GM19455 (cell line): ENCODE data around the gene PIGU.
A peak's percentile ranks its signal among the peaks of the same experiment; 100 is the strongest.

ENCODE experiments used
- ATAC-seq: cut with Tn5 transposase; IDR thresholded peaks from one replicate; pipeline ENCODE4 v1.9.1; 2021; ENCODE audit not compliant: unreplicated experiment

The PIGU gene

DNA sequence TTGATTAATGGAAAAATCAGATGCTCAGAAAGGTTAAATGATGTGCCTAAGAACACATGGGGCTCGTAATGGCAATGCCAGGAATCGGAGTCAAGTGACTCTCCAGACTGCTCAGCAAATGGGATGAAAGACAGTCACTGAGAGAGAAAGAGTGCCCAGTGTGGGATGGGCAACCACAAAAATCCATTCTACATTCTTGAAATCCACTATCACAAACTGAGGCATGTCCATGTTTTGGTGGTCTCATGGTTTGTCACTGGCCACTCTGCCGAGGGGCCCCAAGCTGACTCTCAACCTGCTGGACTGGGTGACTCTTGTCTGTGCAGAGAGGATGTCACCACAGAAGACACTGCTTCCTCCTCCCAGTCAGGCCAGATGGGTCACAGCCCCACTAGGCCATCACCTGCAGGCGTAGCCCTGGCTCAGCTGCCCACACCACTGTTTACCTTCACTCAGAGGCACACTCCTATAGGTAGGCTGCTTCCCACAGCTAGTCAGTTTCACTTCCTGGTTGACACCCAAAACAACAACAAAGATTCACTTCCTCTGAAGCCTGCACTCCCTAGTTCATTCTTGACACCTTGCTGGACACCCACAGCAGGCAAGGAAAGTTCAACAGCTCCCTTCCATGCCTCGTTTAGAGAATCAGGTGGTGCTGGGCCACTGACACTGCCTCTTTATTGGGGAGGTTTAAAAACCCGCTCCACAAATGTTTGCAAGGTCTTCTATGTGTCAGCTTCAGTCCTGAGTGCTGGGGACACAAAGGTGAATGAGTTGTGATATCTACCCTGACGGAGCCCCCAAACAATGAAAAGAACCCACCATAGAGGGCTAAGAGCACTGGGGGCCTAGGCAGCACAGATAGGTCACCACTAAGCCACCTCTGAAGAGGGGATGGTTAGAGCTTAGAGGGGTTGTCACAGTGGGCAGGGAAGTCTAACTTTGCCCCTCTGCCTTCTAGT is 96.6 kb downstream of the PIGU start:
- ATAC-seq = peak; percentile 59

DNA sequence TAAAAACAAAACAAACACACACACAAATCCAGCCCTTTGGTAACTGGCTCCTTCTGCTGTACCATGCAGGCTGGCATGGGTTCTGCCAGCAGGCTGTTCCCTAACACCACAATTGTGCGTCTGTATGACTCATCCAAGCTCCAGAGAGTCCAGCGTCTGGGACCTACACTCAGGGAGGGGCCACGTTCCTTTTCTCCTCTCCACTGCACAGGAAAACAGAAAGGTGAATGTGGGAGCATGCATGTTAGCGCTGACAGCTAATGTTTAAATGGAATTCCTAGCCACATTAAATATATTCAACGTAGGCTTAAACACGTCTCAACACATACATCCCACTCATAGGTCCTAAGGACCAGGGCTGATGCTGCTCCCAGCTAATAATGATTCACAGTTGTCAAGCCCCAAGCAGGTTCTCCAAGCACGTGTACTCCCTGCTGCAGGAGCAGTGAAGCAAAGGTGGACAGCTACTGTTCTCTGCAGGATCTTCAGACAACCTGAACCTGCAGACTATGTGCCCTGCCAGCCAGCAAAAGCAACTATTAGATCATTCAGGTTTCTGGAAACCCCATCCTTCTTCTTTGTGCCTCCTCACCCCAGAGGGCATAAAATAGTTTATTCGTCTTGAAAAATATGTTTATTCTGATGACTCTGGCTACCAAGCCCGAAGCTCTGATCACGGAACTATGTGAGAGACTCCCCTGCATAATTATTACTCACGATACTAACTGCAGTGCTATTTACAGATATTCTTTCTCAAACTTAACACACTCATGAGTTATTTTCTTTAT is 97.5 kb downstream of the PIGU start:
- no peak for ATAC-seq

DNA sequence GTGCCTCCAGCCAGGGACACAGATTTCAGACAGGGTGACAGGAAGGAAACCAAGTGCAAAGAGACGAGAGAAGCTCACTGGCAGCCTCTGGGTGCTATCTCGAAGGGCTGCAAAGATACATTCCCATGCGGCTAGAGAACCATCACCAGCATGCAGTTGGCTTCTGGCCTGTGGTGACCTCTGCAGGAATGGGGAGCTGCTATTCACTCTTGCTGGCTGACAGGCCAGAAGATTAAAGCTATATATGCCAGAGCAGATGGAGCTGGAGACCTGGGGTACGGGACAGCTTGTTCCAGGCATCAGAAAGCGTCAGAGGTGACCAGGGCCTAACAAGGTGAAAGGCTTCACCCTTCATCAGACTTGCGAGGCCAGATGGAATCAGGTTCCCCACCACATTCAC is 98.4 kb downstream of the PIGU start:
- no peak for ATAC-seq

DNA sequence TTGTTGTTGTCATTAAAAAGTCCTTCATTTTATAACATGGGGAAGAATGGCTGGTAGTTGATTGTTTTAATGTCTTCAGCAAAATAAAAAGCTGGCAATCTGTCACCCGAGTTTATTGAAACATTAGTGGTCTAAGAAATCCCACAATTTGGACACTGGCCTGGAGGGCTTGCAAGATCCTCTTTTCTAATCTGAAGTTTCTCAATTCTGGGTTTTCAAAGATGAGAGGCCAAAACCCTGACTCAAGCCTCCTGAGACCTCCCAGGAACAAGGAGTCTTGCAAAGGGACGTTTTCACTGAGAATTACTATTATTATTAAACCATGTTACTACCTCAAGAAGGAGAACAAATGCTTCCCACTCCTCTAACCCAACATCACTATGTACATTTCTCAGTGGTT is 98.9 kb downstream of the PIGU start:
- no peak for ATAC-seq

DNA sequence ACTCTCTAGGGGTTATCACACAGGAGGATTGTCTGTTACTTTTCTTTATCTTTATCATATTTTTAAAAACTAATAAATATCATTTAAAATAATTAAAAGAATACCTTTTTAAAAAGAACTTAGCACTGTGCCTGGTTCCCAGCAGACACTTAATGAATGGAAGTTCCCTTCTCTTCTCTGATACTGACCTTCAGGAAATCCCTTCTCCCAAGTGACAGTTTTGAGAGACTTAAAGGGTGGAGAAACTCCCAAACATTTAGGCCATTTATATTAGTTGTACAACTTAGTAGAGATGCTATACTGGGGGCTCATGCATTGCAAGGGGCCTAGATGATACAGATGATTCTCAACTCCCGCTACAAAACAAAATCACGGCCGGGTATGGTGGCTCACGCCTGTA is 99.8 kb downstream of the PIGU start:
- ATAC-seq = no peak

DNA sequence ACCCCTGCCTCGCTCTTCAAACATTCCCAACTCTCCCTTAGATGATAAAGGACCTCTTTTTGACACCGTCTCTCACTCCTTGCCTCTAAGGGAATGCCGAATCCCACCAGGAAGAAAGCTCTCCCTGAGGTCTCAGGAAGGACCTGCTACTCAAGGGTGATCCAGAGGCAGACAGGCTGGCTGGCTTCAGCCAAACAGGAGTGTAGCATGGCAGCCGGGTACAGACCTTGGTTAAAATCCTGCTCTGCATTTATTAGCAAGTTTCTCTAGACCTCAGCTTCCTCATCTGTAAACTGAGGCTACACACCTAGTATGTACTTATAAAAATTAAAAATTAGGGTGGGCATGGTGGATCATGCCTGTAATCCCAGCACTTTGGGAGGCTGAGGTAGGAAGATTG is 101.1 kb downstream of the PIGU start:
- no peak for ATAC-seq

DNA sequence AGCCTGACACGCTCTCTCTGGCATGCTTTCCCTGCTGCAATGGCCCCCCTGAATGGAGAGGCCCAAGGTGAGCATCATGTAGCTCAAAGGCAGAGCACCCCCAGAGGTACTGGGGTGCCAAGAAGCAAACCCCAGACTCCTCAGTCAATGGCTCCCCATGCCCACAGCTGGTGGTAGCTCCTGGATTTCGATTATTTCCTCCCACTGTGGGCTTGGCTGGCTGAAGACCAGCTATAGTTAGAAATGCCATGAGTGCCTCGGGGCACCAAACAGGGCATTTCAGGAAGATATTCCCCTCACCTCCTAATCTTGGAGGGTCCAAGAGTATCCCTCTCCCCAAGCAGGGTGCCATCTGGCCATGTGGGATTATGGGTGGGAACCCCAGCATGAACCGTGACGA is 101.6 kb downstream of the PIGU start:
- no peak for ATAC-seq

DNA sequence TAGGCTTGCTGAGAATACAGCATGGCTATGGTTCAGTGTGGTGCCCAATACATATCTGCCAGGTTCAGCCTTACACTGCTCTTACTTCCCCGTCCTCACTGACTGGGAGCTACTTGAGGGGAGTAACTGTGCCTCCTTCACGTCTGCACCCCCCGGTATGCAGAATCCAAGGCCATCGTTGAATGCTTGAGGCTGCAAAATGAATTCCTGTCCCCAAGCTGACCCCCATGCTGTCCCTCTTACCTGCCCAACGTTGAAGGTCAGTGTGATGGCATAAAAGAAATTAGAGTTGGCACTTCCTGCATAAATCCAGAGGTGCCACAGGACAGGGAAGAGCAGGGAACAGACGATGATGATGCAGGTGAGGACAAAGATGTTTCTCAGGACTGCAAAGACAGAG is 102.0 kb downstream of the PIGU start:
- ATAC-seq = no peak

DNA sequence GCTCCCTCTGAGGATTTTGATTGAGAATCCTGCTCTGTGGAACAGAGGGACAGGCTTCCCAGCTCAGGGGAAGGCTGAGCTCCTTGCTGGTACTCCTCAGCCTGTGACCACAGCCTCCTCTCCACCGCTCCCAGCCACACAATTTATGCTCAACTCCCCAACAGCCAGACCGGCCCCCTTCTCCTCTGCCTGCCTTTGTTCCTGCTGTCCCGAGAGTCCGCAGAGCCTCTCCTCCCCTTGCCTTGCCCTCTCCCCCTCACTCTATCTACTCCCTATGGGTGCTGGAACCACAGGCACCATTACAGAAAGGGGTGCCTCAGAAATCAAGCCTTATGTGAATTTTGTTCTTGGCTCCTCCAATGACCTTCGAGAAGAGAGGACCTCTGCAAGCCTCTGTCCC is 102.5 kb downstream of the PIGU start:
- ATAC-seq = no peak

DNA sequence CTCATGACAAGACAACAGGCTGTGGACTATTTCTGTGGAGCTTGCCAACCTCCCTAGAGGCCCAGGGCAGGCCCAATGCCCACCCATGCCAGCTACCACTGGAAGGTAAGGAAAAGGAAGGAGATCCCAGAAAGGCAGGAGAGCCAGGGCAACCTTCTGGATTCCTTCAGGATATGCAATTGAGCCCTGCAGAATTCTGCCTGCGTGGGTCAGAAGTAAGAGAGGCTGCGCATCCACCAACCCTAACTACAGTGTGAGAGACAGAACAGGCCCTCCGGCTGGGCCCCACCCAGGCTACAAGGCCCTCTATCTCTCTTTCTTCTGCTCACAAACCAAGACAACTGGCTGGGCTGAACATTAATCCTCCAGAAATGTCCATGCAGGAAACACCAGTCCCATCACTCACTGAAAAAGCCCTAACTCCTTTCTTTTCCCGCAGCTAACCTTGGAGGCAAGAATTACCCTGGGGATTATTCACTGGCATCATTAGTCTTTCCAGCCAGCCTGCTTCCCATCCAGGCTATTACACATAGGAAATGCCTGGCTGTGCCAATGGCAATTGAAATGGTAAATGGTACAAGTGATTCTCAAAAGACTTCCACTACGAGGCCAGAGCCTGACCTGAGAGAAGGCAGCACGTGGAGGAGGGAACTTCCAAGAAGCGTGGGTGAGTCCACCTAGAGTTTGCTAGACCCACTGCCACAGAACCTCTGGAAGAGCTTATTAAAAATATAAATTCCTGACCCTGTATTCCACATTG is 103.2 kb downstream of the PIGU start:
- no peak for ATAC-seq

DNA sequence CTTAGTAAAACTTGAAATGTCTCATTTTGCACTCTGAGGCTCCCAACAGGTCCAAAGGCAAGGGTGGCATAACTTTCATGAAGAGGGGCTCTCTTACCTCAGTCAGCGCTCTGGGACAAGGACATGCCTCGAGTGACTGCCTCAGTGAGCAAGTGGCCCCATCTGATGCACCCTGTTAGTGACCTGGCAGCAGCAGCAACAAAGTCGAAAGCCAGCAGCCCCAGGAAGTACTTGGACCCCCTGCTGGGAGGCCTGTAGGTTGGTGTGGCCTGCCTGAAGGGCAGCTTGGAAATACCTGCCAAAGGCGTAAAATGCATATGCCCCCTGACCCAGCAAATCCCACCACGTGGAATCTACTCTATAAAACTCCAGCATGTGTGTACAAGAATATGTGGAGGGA is 105.1 kb downstream of the PIGU start:
- no peak for ATAC-seq

DNA sequence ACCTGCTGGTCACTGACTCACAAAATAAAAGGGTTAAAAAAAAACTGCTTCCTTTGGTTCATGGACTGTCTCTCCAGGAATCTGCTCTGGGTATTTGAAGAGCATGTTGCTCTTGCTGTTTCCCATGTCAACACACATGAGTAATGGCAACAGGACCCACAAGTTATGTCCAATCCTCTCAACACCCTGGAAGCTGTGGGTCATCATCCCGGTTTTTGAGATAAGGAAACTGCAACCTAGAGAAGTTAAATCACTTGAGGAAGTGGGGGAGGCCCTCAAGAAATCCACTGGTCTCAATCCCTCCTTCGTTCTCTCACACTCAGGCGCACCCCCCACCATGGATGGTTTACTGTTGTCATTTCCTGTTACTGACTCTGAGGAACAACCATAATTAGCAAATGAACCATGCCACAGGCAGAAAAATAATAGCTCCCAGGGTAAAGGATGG is 106.0 kb downstream of the PIGU start:
- ATAC-seq = no peak

DNA sequence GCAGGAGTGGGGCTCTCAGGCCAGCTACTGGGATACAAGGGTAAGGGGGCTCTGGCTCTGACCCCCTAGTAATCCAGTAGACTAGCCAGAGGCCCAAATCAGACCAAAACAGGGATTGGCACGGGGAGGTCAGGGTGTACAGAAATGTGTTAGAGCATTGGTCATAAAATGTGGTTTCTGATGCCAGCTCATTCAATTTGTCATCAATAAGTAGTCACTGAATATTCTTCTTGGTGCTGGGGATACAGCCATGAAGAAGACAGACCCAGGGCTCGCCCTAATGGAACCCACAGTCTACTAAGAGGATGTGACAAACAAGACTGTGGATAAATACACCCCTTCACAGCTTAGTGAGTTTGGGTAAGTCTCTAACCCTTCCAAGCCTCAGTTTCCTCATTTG is 107.3 kb downstream of the PIGU start:
- no peak for ATAC-seq

DNA sequence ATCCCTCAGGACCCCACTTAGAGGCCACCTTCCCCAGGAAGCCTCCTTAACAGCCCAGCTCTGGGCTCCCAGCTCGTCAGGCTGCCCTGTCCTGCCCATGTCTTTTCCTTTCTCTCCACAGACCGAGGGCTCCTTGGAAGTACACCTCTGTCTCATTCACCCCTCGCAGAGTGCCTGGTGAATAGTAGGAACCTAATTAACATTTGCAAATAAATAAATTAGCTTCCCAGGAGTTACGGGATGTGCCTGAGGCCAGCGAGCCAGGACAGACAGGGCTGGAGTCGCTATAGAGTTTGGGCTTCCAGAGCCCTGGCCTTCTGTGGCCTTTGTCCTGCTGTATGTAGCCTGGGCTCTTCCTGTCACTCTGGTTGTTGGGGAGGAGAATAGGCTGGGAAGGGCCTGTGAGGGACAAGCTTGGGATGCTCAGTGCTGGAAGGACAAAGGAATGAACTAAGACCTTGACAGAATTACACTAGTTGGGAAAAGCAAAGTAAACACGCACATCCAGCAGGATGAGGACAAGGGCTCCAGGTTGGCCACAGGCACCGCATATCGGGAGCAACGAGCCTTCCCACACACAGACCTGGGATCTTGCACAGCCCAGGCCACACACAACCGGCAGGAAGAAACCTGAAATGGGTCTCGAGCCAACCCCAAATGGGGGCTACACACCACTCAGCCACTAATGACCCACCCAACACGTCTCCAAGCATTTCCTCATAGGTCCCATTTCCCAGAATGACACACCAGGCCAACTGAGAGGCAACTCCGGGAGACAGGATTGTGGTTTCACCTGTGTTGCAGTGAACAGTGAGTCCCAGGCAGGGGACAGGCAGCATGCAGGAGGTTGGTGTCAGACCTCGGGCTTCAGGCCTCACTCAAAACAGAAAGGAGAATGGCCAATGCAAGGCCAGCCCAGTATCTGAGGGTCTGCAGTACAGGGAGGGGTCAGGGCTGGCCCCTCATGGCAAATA is 108.7 kb downstream of the PIGU start:
- ATAC-seq = no peak

DNA sequence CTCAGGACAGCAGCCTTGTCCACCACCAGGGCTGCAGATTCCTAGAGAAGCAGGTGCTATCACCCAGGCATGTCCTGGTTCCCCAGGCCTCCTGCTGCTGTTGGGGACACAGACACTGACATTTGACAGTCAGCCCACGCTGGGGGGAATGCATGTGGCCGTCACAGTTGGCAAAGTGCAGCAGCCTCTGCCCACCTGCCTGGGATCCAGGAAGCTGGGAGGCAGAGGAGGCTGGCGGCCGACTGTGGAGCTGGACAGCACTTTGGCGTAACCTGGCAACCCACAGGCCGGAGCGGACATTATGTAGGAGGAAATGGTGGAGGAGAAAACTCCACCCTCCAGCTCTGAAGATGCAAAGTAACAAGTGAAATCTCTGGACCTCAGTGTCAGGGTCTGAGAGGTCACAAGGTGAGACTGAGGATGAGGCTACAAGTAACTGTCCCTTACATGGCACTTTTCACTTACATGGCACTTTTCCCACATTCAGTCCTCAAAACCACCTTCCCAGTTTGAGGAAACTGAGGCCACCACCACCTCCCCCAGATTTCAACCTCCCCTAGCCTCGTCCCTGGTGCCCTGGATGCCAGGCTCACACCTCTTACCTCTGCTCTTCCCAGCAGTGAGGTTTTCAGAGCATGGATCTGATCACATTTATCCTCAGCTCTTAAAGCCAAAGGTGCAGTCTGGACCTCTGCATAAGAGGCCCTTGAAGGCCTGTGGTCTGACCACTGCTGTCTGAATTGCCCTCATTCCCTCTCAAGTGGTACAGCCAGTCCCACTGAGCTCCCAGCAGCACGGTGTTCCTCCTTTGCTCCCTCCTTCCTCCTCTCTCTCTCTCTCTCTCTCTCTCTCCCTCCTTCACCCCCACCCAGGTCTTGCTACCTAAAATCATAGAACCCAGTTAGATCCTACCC is 109.7 kb downstream of the PIGU start:
- no peak for ATAC-seq

DNA sequence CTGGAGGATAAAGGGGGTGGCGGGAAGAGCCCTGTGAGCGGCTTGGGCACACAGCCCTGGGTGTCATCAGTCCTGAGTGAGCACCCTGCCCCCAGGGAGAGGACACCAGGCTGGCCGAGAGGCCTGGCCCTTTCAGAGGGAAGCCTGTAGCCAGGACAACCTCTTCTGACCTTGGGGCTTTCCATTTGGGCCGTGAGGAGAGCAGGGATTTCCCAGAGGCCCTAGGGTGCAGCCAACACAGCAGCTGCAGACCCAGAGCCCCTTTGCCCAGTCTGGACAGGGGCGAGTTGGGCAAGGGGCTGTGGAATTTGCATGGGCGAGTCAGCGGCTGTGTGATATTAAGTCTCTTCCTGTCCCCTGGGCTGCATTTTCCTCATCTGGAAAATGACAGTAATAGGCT is 112.1 kb downstream of the PIGU start:
- ATAC-seq = no peak

DNA sequence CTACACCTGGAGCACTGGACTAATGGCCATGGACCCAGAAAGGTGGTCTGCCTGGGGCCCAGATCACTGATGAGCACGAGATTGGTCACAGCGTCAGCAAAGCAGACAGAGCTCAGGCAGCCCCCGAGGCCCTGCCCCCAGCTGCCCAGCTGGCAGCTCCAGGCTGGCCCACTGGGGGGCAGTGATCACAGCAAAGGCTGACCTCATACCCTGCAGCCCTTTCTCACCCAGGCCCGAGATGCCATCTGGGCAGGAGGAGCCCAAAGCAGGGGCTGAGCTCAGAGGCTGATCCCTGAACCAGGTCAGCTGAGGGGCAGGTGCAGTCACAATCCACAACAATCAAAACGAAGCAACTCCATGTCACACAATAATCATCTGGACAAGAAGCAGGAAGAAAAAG is 114.3 kb downstream of the PIGU start:
- no peak for ATAC-seq

DNA sequence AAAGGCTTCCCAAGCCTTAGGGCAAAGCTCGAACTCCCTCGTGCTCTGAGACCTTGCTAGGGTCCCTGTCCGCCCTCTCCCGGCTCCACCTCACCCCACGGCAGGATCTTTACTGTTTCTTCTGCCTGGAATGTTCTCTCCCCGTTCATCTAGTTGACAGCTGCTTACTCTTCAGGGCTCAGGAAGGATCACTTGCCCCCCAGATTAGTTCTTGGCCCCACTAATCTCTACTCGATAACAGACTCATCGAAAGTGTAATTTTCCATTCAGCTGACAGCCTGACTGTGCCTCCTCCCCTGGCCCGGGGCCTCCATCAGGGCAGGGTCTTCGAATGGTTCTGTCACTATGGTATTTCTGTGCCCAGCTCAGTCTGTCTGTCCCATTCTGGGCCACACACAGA is 115.2 kb downstream of the PIGU start:
- ATAC-seq = no peak

DNA sequence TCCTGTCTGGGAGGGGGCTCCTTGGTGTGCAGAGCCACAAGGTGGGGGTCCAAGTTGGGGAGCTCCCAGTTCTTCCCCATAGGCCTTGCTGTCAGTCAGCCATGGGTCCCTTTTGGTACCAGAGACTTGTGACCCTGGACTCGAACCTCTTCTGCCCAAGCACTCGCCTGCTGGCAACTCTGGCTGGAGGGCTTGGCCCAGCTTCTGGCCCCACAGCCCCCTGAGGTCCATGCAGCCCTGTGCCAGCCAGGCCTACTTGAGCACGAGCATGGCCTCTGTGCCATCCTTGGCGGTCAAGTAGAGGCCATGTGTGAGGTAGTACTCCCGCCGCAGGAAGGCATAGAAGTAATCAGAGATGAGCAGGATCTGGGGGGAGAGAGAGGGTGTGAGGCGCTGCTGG is 116.3 kb downstream of the PIGU start:
- no peak for ATAC-seq
